Keratinocyte (primary cell): ENCODE data around the gene BRICD5. TPM values are rescaled to one million over a fixed set of nuclear protein-coding genes. Genes with fewer than 3 reads are reported as not detected.
"Not testable (repeated sequence)": the region's sequence is repeated elsewhere in the genome, so short reads cannot be mapped to it uniquely, and the experiment has no call there.

Experiments
- DNase-seq: peaks from one replicate; pipeline ENCODE4 v3.0.0-alpha.2; 2011; ENCODE audit warnings: low read depth, missing footprints, low spot score
- FAIRE-seq: peaks from 2 replicates; lab custom pipeline; 2011; peaks lifted over from hg19 to GRCh38; lab: Jason Lieb, UNC
- H2AFZ ChIP-seq: 2 replicates; pipeline ENCODE4 v1.6.0; 2012; ENCODE audit warnings: low read length, control low read depth, inconsistent platforms; ENCODE audit not compliant: control insufficient read depth
- H3K27ac ChIP-seq: 2 replicates; pipeline ENCODE4 v1.5.1; 2011; ENCODE audit warnings: low read length; ENCODE audit not compliant: control insufficient read depth, insufficient read depth
- H3K27me3 ChIP-seq: 3 replicates; pipeline ENCODE4 v1.6.0; 2011; ENCODE audit warnings: low read length; ENCODE audit not compliant: control insufficient read depth, insufficient read depth; ENCODE audit errors: extremely low read depth
- H3K36me3 ChIP-seq, 2 experiments: 2 replicates in 1 of 2; 3 replicates in 1 of 2; pipeline ENCODE4 v1.5.1; 2011; ENCODE audit warnings: low read length in 2 of 2, mild to moderate bottlenecking in 1 of 2; ENCODE audit not compliant: control insufficient read depth in 2 of 2, insufficient read depth in 2 of 2; ENCODE audit errors: extremely low read depth in 1 of 2
- H3K4me1 ChIP-seq: 3 replicates; pipeline ENCODE4 v1.5.1; 2011; ENCODE audit warnings: low read length; ENCODE audit not compliant: control insufficient read depth, insufficient read depth; ENCODE audit errors: extremely low read depth
- H3K4me2 ChIP-seq: 3 replicates; pipeline ENCODE4 v1.6.0; 2011; ENCODE audit warnings: low read depth, low read length; ENCODE audit not compliant: control insufficient read depth, insufficient read depth; ENCODE audit errors: extremely low read depth
- H3K4me3 ChIP-seq, 3 experiments: fragments of 200-600 bp in 1 of 3; sonication (generic) in 1 of 3; 2 replicates in 2 of 3; 3 replicates in 1 of 3; pipeline ENCODE4 v1.5.1; 2011 to 2016; ENCODE audit warnings: low read length in 3 of 3, mild to moderate bottlenecking in 3 of 3, control low read depth in 2 of 3, inconsistent platforms in 1 of 3, low read depth in 1 of 3, mixed read lengths in 1 of 3, mixed run types in 1 of 3, moderate library complexity in 1 of 3; ENCODE audit not compliant: control insufficient read depth in 2 of 3, insufficient read depth in 2 of 3; ENCODE audit errors: extremely low read depth in 1 of 3
- H3K79me2 ChIP-seq: 2 replicates; pipeline ENCODE4 v1.6.0; 2012; ENCODE audit warnings: low read length; ENCODE audit not compliant: control insufficient read depth, insufficient read depth
- H3K9ac ChIP-seq: 3 replicates; pipeline ENCODE4 v1.6.0; 2011; ENCODE audit warnings: low read length; ENCODE audit not compliant: control insufficient read depth, insufficient read depth; ENCODE audit errors: extremely low read depth
- H3K9me1 ChIP-seq: 3 replicates; pipeline ENCODE4 v1.6.0; 2011; ENCODE audit warnings: low read length; ENCODE audit not compliant: control insufficient read depth, insufficient read depth; ENCODE audit errors: extremely low read depth
- H3K9me3 ChIP-seq: 2 replicates; pipeline ENCODE4 v1.5.1; 2012; ENCODE audit warnings: low read depth, low read length; ENCODE audit not compliant: control insufficient read depth
- H4K20me1 ChIP-seq: 3 replicates; pipeline ENCODE4 v1.6.0; 2011; ENCODE audit warnings: low read length; ENCODE audit not compliant: control insufficient read depth, insufficient read depth; ENCODE audit errors: extremely low read depth
- EZH2 ChIP-seq: IDR thresholded peaks from one replicate; pipeline ENCODE4 v1.6.1; 2012; ENCODE audit warnings: inconsistent platforms, mild to moderate bottlenecking, low read length, moderate library complexity
- dilution Hi-C: fragments of 300-500 bp; cut with MboI; formaldehyde crosslinking; loops from one replicate; pipeline ENCODE4 v1.7.0; 2020; ENCODE audit warnings: low sequenced_read_pairs; ENCODE audit not compliant: extremely low pct_ligation_motif_present
- polyA minus RNA-seq, 3 experiments: library from RNA; depleted of rRNA, polyadenylated mRNA; stranded (reverse); fragments of >200 nt; gene quantifications; 1 replicate in 1 of 3; 2 replicates in 1 of 3; 3 replicates in 1 of 3; pipeline ENCODE4 v1.2.3, GENCODE V29; 2011
- polyA plus RNA-seq, 5 experiments: library from polyadenylated mRNA; depleted of rRNA in 3 of 5; stranded (reverse) in 3 of 5; stranded (forward) in 1 of 5; unstranded in 1 of 5; fragments of >200 nt; gene quantifications; 1 replicate in 1 of 5; 2 replicates in 3 of 5; 3 replicates in 1 of 5; pipeline versions ENCODE4 v1.2.1 to v1.2.3, GENCODE V29; 2011 to 2012; ENCODE audit warnings: missing spikeins in 2 of 5, low read depth in 1 of 5, low replicate concordance in 1 of 5
- TF ChIP-seq, protein P1 (sequence below), 3 experiments: IDR thresholded peaks in 1 of 3; conservative IDR thresholded peaks in 1 of 3; optimal IDR thresholded peaks in 1 of 3; 2 replicates in 2 of 3; 3 replicates in 1 of 3; pipeline versions ENCODE3 to v1.5.1; 2011; ENCODE audit warnings: low read length in 3 of 3, mild to moderate bottlenecking in 3 of 3, moderate library complexity in 2 of 3, control low read depth in 1 of 3, inconsistent platforms in 1 of 3; ENCODE audit not compliant: insufficient read depth in 2 of 3; ENCODE audit errors: extremely low read depth in 1 of 3

Gene BRICD5
- 1.8 to 5.9 TPM (median 3.5 TPM) in 3 replicates for polyA plus RNA-seq
- 0.36 TPM for polyA plus RNA-seq (2011; ENCODE audit: low read depth)
- 0.31 and 0.36 TPM in 2 replicates for polyA plus RNA-seq (2011; cell fraction: cytosol; rRNA removed)
- 8.1 and 9.1 TPM in 2 replicates for polyA plus RNA-seq (2011; cell fraction: nucleus; rRNA removed)
- 1.4 and 4.4 TPM in 2 replicates for polyA plus RNA-seq (2012; ENCODE audit: low replicate concordance)
- 0.51 to 2.8 TPM (median 1.1 TPM) in 3 replicates for polyA minus RNA-seq
- not detected for polyA minus RNA-seq (2011; cell fraction: cytosol; rRNA and poly(A)+ RNA removed)
- 1.4 and 2.3 TPM in 2 replicates for polyA minus RNA-seq (2011; cell fraction: nucleus; rRNA and poly(A)+ RNA removed)

DNA sequence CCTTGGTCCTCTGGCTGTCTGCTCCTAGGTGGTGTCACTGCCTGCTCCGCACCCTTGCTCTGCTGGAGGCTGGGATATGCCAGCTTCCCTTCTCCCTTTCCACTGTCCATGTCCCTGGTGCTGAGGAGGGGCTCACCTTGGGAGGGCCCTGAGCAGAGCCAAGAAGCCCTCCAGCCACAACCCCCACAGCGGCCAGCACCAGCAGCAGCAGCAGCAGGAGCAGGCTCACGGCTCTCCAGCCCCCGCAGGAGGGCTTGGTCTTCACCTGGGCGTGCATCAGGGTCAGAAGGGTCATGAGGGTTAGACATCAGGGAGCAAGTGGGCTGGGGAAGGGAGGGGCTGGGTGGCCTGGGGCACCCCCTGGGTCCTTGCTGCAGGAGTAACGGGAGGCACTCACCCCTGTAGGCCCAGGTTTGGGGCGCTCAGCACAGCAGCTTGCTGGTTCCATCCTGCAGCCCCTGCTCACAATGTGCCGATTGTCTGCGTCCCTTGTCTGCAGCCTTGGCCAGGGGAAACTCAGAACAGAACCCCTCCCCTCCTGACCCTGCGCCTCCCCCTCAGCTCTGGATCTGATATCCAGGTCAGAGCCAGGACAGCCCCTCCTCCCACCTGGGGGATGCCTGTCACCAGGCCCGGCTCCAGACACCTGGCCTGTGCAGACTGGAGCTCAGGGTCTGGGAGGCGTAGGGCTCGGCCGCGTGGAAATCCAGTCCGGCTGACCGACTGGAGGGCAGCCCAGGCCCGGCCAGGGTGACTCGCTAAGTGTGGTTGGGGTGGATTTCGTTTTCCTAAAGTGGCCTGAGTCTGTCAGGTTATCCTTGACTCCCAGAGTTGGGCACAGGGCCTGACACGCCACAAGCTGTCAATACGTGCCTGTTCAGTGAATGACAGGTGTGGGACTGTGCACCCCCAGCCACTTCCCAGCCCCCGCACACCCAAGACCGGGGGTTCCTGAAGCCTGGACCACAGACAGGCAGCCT is at the start of gene BRICD5:
Gene BRICD5 (minus strand): TSS at position 478 of the 980 bp plus-strand sequence. CDS start 30 bp downstream, at position 448.
- peaks cover 26% of the 10 kb centered on the region for H3K79me2 ChIP-seq
- TF ChIP-seq, protein P1, sequence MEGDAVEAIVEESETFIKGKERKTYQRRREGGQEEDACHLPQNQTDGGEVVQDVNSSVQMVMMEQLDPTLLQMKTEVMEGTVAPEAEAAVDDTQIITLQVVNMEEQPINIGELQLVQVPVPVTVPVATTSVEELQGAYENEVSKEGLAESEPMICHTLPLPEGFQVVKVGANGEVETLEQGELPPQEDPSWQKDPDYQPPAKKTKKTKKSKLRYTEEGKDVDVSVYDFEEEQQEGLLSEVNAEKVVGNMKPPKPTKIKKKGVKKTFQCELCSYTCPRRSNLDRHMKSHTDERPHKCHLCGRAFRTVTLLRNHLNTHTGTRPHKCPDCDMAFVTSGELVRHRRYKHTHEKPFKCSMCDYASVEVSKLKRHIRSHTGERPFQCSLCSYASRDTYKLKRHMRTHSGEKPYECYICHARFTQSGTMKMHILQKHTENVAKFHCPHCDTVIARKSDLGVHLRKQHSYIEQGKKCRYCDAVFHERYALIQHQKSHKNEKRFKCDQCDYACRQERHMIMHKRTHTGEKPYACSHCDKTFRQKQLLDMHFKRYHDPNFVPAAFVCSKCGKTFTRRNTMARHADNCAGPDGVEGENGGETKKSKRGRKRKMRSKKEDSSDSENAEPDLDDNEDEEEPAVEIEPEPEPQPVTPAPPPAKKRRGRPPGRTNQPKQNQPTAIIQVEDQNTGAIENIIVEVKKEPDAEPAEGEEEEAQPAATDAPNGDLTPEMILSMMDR (optimal IDR thresholded peaks at IDR 0.05 in 1 of 3, IDR thresholded peaks at IDR 0.05 in 1 of 3, conservative IDR thresholded peaks at IDR 0.05 in 1 of 3; ENCODE audit: extremely low read depth in 1 of 3, insufficient read depth in 2 of 3, low read length in 3 of 3): no peak
- no peak for TF ChIP-seq EZH2

DNA sequence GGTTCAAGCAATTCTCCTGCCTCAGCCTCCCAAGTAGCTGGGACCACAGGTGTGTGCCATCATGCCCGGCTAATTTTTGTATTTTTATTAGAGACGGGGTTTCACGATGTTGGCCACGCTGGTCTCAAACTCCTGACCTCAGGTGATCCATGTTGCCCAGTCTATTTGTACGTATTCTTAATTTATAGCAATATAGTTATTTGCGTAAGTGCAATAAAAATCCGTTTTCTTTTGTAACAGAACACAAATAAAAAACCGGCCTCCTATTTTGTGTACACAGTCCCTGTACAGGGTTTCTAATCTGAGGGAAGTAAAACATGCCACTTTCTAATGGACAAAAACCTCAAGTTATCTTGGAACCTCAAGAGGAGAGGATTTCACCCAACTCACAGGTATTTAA is 49.6 kb upstream of the BRICD5 start:
- H3K27me3 ChIP-seq: no peaks in the 10 kb centered on the region
- no peak overlapping the region for H2AFZ ChIP-seq
- peaks cover 39 to 67% of the 10 kb centered on the region in 2 experiments for H3K36me3 ChIP-seq
- FAIRE-seq: no peak
- TF ChIP-seq EZH2: no peak
- TF ChIP-seq, protein P1 (optimal IDR thresholded peaks at IDR 0.05 in 1 of 3, IDR thresholded peaks at IDR 0.05 in 1 of 3, conservative IDR thresholded peaks at IDR 0.05 in 1 of 3; ENCODE audit: extremely low read depth in 1 of 3, insufficient read depth in 2 of 3, low read length in 3 of 3): no peak
- H3K27ac ChIP-seq: no peak overlapping the region
- no peaks in the 10 kb centered on the region for H3K9me1 ChIP-seq
- no peaks in the 10 kb centered on the region for H3K4me1 ChIP-seq
- dilution Hi-C loops: no loop called here
- no peak overlapping the region for H3K9ac ChIP-seq
- H3K4me2 ChIP-seq: no peak overlapping the region
- H3K79me2 ChIP-seq: peaks cover 76% of the 10 kb centered on the region
- no peaks in the 10 kb centered on the region for H3K9me3 ChIP-seq
- DNase-seq: no peak
- peaks cover 30% of the 10 kb centered on the region for H4K20me1 ChIP-seq
- no peak overlapping the region for H3K4me3 ChIP-seq

More for the DNA sequence above, at the start of gene BRICD5:
- no peak for FAIRE-seq
- Histone ChIP-seq H3K36me3 (peaks cover 12 to 26% of the 10 kb centered on the region in 2 experiments), H3K4me1 (peaks cover 17% of the 10 kb centered on the region), H3K4me3 (no peak within 1 kb of the TSS), H3K9me1 (no peaks in the 10 kb centered on the region), H3K27ac (no peak within 1 kb of the TSS), H3K4me2 (no peak within 1 kb of the TSS), H4K20me1 (no peaks in the 10 kb centered on the region), H3K9me3 (no peaks in the 10 kb centered on the region), H3K9ac (no peak within 1 kb of the TSS), H2AFZ (no peak within 1 kb of the TSS), H3K27me3 (no peaks in the 10 kb centered on the region)
- no peak for DNase-seq
- dilution Hi-C loops: no loop called here

DNA sequence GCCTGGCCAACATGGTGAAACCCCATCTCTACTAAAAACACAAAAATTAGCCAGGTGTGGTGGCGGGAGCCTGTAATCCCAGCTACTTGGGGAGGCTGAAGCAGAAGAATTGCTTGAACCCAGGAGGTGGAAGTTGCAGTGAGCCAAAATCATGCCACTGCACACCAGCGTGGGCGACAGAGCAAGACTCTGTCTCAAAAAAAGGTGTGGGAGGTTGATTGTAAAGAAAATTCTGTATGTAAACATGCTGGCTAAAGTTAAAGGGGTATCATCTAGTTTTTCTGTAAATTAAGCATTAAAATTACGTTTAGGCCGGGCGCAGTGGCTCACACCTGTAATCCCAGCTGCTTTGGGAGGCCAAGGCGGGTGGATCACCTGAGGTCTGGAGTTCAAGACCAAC is 47.9 kb upstream of the BRICD5 start:
- peaks cover 19% of the 10 kb centered on the region for H4K20me1 ChIP-seq
- peaks cover 41 to 58% of the 10 kb centered on the region in 2 experiments for H3K36me3 ChIP-seq
- H3K27ac ChIP-seq, H3K9ac ChIP-seq, H3K9me1 ChIP-seq, H2AFZ ChIP-seq, dilution Hi-C loops, DNase-seq, H3K27me3 ChIP-seq, H3K4me1 ChIP-seq, FAIRE-seq, H3K9me3 ChIP-seq, H3K4me3 ChIP-seq, H3K4me2 ChIP-seq: not testable (repeated sequence)
- H3K79me2 ChIP-seq: peaks cover 59% of the 10 kb centered on the region
